Panc1 (cell line): ENCODE data around the gene LRRC38. TPM values are rescaled to one million over a fixed set of nuclear protein-coding genes. Genes with fewer than 3 reads are reported as not detected.

Experiments used
- total RNA-seq: library from RNA; stranded (reverse); gene quantifications from one replicate; pipeline ENCODE4 v1.2.1, GENCODE V29; 2021; ENCODE audit not compliant: unreplicated experiment

The LRRC38 gene
- total RNA-seq, 1 experiment from 2014 or later = not detected

Other genes with a start within 250 kb of the LRRC38 start
- gene PRAMEF8, start 228.9 kb downstream of the LRRC38 start, total RNA-seq = not detected
- gene PRAMEF33, start 210.5 kb downstream of the LRRC38 start, total RNA-seq = not detected
- gene PRAMEF15, start 198.4 kb downstream of the LRRC38 start, total RNA-seq = not detected
- gene PRAMEF14, start 166.9 kb downstream of the LRRC38 start, total RNA-seq = not detected
- not detected for gene PRAMEF19, start 142.1 kb downstream of the LRRC38 start, total RNA-seq
- gene PRAMEF17, start 124.4 kb downstream of the LRRC38 start, total RNA-seq = not detected
- not detected for gene PRAMEF20, start 103.6 kb downstream of the LRRC38 start, total RNA-seq
- gene PDPN, start 69.8 kb upstream of the LRRC38 start, total RNA-seq = 0.28 TPM
- gene PRDM2, start 186.2 kb upstream of the LRRC38 start, total RNA-seq = 40.3 TPM